ENCODE results near the gene FOXN3.

Gene FOXN3

DNA sequence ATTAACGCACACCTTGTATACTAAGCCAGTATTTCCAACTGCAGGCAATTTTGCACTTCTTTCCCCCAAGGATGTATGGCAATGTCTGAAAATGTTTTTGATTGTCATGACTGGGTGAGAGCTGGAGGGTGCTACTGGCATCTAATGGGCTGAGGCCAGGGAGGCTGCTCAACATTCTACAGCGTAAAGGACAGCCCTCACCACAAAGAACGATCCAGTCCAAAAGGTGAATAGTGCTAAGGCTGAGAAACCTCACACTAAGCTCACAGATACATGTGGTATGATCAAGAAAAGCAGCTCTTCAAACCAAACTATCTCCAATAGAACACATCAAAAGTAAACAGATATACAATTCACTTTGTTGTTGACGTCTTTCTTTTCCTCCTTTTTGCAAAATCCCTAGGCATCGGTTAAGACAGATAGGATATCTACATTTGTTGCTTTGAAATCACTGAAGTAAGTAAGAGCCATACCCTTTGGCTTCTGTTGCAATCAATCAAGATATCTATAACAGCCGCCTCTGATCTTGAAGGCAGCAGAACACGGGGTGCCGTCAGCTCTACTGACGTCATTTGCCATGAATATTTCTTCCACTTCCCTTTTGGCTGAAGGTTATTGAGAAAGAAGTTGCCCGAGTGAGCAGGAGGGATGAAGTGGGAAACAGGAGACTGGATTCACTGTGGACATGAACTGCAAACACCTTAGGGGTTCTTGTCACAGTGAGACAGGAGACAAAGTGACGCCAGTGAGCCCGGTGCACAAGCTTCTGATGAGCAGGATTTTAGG is 218.3 kb downstream of the FOXN3 start:
- DNase-seq = peak; percentile 25
- in situ Hi-C loops (cut with MboI; ENCODE audit: low pct_unique_long_range_greater_than_20kb, low sequenced_read_pairs) = no loop called here

DNA sequence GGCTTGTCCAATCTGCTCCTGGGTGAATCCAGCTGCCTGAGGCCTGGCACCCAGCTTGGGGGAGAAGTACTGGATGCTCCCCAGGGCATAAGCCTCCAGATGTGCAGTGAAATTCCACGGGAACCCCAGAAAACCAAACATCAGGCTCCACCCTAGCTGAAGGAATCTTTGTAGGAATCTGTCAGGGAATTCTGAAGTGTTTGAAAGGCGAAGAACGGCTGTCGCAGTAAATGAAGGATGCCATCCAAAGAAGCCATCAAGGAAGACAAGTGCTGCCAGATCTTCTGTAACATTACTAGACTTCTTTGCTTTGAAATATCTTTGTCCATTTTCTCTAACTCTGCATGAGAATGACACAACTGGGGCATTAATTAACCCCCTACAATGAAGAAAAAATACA is 219.4 kb downstream of the FOXN3 start:
- DNase-seq = no peak
- in situ Hi-C loops (cut with MboI; ENCODE audit: low pct_unique_long_range_greater_than_20kb, low sequenced_read_pairs) = no loop called here

DNA sequence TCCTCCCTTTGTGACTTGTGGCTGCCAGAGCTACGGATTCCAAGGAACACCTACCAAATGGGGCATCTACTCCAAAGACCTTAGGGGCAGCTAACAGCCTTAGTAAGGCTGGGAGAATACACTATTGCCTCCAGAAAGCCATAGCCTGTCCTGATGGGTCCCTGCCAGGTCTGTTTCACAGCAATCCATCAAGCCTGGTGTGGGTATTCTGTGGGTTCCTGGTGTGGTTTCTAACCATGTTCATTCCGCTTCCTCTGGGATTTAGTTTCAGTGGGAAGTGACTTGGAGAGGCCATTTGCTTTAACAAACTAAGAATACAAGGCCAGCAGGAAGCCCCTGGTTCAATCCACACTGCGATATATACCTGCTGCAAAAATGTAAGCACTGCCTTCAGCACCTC is 220.5 kb downstream of the FOXN3 start:
- in situ Hi-C loops (cut with MboI; ENCODE audit: low pct_unique_long_range_greater_than_20kb, low sequenced_read_pairs) = no loop called here
- no peak for DNase-seq

DNA sequence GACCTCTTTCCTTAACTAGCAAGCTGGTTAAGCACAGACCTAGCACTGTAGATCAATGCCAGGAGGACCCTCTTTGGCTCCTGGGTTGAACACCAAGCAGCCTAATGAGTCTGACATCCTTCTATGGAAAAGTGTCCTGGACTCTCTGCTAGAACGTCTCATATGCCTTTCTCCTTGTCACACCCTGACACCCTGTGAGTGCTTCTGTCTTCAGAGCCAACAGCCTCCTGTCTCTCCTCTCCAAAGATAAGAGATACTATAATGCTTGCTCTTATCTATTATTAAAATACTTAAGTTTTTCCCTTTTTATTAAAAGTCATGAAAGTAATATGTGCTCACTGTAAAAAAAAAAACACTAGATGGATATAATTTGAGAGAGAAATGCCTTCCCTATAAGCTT is 222.7 kb downstream of the FOXN3 start:
- DNase-seq = no peak
- in situ Hi-C loops (cut with MboI; ENCODE audit: low pct_unique_long_range_greater_than_20kb, low sequenced_read_pairs) = no loop called here

DNA sequence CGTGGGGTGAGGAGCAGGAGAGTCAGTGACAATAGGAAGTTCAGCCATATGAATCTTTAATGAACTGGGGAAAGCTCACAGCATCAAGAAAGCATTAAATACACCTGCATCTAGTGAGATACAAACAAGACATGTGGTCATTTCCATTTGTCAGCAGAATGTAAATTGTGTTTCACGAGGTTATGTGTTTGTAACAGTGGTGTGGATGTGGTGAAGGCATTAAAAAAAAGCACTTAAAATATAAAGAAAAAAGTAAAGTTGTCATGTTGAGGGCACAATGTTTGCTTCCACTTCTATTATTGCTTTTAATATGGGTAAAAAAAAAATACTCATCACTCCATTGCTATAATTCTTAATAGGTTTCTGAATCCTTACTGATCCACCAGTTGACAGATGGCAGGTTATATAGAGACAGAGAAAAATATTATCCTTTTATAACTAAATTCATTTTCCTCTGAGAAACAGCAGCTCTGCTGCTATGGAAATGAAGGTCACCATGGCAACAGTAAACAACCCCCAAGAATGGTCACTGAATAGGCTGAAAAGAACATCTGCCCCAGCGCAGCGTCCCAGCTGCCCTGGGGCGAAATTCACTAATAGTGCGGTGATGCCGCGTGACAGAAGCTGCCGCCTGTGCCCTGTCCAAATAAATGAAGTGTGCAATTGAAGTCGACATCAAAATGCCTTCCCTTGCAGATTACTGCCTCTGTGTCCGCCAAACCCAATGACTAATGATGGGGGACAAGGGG is 226.1 kb downstream of the FOXN3 start:
- in situ Hi-C loops (cut with MboI; ENCODE audit: low pct_unique_long_range_greater_than_20kb, low sequenced_read_pairs) = no loop called here
- no peak for DNase-seq

DNA sequence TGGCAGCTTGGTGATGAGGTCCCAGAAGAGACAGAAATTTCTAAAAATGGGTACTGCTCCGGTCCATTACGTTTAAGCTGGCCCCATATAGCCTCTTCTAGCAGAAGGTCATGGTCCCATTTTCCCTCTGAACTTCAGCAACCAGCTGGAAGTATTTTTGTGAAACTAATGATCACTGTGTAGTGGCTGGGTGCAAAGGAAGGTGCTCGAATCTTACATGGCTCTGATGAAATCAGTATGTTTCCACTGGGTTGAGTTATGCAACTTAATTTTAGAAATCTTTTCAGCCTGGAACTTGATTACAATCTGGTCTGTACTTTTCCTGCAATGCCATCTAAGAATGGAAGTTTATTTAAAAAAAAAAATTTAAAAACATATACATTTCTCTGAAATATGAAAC is 228.5 kb downstream of the FOXN3 start:
- no peak for DNase-seq
- in situ Hi-C loops (cut with MboI; ENCODE audit: low pct_unique_long_range_greater_than_20kb, low sequenced_read_pairs) = no loop called here

DNA sequence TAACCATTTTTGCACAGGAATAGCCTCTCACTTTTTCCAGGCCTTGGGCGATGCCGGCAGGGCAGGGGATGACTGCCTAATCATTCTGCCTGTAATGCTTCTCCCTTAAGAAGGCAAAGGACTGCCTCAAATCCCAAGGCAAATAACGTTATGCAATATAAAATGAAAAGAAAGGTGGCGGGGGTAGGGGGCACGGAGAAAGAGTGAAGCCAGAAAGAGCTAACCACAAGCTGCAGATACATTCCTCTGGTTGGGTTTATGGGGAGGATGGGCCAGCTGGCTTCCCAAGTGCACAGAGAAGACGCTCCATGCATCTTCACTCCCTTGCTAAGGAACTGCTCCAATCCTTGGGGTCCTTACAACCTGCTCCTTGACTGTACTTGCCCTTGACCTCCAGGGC is 229.5 kb downstream of the FOXN3 start:
- in situ Hi-C loops (cut with MboI; ENCODE audit: low pct_unique_long_range_greater_than_20kb, low sequenced_read_pairs) = no loop called here
- no peak for DNase-seq

DNA sequence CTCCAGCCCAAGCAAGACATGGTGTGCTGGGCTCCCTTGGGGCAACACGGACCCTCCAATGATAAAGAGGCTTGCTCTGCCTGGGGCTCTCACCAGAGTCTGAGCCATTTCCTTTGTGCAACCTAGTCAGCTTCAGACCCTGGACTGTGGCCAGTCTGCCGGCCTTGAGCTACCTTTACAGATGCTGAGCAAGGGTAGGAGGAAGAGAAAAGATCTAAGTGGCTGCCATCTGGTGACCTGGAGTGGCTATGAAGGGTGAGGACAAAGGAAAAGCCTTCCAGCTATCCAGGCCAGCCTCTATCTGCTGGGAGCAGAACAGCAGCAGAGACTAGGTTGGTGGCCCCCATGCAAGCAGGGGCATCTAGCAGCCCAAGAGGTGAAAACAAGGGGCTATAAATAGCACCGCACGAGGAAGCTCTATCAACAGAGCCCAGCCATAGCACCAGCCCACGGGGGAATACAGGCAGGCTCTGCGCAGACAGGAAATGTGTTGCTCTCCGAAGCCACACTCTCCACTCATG is 230.1 kb downstream of the FOXN3 start:
- DNase-seq = peak; percentile 45
- in situ Hi-C loops (cut with MboI; ENCODE audit: low pct_unique_long_range_greater_than_20kb, low sequenced_read_pairs) = no loop called here

DNA sequence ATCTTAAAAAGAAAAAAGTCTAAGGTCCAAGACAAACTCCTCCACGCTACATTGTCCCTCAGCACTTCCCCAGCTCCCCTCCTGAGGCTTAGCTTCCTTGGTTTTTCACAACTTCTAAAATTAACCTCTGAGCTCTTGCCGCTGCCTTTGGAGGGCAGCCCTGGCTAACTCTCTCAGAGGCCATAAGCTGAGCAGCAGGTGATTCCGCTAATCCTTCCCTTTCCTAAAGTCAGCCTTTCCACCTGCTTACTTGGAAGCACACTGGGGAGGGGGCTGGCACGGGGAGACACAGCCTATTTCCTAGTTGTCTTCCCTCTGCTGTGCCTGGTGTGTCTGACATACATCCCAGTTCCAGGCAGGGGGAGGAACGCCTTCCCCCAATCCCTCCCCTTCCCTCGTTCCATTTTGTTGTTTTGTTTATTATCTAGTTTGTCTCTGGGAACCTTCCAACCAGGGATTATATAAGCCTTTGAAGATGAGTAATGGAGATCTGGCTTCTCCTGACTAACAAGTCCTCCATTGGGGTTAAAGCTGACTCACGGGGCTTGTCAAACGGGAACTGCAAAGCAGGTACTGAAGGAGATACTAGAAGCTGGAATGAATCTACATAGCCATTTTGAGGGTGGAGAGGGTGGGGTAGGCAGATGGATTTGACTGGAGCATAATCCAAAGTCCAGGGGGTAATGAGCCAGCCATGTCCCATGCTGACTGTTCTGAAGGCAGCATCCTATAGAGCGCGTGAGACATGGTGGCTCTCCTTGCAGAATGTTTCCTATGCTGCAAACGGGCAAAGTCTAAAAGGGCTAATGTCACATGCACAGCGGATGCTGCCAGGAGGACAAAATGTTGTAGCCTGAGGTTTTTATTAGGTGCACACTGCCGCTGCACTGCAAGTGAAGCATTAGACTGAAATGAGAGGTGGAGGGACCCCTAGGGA is 230.8 kb downstream of the FOXN3 start:
- DNase-seq = no peak
- in situ Hi-C loops (cut with MboI; ENCODE audit: low pct_unique_long_range_greater_than_20kb, low sequenced_read_pairs) = no loop called here

DNA sequence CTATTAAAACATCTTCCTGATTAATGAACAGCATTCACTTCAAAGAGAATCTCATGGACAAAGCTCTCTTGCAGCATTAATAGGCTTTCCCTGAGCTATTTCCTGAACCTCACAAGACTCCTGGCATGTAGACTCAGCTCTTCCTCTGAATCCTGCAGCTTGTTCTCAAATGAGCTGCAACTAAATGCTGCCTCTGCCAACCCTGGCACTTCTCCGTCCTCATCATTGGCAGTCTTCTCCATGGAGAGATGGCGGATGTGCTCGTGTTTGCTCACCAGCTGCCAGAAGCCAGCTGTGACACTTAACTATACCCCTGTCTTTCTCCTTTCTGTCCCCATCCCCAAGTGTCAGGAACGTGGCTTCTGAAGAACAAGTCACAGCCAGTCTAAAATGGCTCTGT is 232.1 kb downstream of the FOXN3 start:
- DNase-seq = no peak
- in situ Hi-C loops (cut with MboI; ENCODE audit: low pct_unique_long_range_greater_than_20kb, low sequenced_read_pairs) = no loop called here

DNA sequence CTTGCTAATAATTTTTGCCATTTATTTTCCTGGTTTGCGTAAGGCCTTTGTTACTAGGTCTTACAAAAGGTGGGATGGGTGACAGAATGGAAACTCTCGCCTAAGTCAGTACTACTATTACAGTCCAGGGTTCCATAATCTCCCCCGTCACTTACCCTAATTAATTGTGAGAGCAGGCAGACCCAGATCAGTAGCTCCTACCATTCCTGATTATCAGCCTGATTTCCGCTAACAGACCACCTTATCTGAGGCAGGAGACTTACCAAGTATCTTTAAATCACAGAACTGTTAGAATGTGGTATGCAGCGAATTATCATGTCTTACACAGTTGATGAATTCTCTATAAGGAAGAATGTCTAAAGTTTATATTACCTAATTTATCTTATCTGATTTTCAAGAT is 234.7 kb downstream of the FOXN3 start:
- no peak for DNase-seq
- in situ Hi-C loops (cut with MboI; ENCODE audit: low pct_unique_long_range_greater_than_20kb, low sequenced_read_pairs) = no loop called here

DNA sequence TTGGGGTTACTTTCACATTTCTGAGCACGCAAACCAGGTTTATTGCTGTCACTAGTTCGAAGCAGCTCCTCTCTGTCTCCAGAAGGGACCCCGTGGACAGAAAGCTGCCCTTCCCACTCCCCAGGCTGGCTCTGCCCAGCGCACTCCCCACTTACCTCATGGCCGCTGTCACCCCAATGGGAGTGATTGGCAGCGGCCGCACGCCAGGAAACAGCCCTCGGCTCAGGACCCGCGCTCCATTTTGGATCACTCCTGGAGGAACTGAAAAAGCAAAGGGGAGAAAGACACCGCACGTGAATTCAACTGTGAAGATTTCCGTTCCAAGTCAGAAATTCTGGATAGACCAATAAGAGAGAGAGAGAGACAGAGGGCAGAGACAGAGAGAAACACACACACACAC is 236.5 kb downstream of the FOXN3 start:
- no peak for DNase-seq
- in situ Hi-C loops (cut with MboI; ENCODE audit: low pct_unique_long_range_greater_than_20kb, low sequenced_read_pairs) = no loop called here

DNA sequence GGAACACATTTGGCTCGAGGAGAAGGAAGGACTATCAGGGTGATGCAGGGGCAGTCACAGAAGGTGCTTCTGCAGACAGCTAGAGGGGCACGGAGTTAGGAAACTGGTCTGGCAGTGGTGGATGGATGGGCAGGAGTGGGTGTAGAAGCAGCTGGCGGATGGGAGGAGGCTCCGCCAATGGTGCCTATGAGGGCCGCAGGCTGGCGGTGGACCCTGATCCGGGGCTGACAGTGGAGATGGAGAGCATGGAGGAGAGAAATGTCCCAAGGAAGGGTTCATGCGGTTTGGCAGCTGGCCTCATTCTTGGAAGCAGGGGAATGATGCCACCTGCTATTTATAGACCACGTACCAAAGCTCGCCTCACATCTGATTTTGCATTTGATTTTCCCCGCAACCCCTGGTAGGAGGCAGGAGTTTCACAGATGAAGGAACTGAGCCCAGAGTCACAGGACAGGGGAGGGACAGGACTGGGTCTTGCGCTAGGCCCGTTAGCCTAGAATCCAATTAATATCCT is 237.1 kb downstream of the FOXN3 start:
- in situ Hi-C loops (cut with MboI; ENCODE audit: low pct_unique_long_range_greater_than_20kb, low sequenced_read_pairs) = no loop called here
- no peak for DNase-seq

DNA sequence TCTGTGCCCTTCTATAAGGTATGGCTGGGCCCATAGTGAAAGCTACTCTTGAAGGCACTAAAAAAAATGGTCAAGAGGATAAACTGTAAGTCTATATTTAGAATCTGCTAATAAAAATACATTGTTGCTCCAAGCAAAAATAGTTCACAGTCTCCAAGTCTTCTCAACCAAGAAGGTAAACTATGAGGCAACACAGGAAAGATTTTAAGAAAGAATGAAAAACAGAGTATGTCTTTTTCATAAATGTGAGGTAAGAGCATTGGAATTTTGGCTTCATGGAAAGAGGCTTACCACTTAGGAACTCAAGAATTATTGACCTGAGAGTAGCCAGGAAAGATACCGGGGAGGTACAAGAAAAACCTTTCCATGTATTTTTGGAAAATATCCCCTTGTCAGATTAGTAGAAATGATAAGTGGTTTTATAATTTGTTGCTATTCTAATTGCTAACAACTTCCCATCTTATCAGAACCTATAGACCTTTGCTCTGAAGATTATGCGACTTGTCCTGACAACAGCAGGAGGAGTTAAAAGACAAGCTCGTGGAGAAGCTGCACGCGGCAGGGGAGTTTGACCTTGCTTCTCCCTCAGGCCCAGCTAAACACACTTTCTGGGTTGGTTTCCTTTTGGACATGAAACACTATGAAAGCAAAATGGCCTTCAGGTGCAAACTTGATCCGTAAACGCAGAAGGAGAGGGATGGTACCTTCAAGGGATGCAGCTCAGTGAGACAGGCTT is 238.1 kb downstream of the FOXN3 start:
- no peak for DNase-seq
- in situ Hi-C loops (cut with MboI; ENCODE audit: low pct_unique_long_range_greater_than_20kb, low sequenced_read_pairs) = no loop called here

DNA sequence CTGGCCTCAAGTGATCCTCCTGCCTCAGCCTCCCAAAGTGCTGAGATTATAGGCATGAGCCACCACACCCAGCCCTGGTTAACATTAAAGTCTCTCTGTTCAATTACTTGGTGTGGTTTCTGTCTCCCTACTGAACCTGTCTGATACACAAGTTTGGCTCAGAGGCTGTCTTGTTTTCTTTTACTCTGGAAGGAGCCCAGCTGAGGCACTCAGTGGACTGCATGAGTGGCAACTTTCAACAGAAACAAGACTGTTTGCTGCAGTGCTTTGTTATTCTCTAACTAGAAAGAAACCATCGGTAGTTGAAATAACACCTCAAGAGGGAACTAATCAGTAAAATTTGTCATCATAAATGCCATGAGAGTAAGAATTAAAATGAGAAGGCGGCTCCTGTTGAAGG is 238.7 kb downstream of the FOXN3 start:
- in situ Hi-C loops (cut with MboI; ENCODE audit: low pct_unique_long_range_greater_than_20kb, low sequenced_read_pairs) = no loop called here

DNA sequence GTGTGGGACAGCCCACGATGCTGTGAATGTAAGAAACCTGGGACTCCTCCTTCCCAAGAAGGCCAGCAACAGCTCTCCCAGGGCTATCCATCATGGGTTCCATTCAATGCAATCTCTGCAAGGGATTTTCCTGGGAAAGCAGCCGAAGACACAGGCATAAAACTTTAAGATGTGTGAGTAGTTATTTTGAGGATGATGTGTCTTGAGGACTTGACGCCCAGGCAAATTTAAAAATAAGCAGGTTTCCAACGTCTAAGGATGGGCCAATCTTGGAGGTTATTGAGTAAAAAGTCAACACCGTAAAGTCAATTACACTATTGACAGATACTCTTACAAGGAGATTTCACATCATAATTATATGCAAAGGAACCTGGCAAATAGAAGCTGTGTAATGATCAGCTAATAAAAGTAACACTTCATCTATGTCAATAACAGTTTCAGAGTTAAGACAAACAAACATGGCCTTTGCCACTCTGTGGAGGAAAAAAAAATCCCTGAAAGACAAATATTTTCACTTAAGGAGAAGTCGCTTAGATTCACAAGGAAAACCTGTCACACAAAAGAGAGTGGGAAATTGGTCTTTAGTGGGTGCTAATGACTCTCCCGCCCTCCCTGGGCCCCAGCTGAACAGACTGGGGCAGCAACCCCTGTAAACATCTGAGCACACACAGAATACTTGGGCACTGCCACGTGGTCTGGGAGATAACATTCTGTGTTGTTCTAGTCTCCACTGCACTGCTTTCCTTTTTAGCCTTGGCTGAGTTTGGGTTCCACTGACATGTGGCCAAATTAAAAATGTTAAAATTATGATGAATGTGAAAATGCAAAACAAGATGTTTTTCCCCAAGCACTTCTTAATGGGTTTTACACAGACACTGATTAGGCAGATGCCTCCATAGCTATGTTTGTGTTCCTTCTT is 240.9 kb downstream of the FOXN3 start:
- no peak for DNase-seq
- in situ Hi-C loops (cut with MboI; ENCODE audit: low pct_unique_long_range_greater_than_20kb, low sequenced_read_pairs) = no loop called here

More for the DNA sequence above, 238.7 kb downstream of the FOXN3 start:
- DNase-seq = no peak

DNA sequence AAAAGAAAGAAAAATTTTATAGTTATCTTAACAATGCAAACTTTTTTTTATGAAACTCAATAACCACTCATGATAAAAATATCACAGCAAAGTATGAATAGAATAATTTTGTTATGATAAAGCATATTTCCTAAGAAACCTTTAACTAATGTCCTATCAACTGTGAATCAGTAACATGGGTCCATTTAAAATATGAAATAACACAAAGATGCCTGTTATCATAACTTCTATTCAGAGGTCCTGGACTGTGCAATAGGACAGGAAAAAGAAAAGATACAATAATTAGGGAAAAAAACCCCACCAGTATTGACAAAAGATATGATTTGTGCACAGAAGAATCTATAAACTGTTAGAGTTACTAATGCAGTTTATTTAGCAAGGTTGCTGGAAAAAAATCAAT is 245.4 kb downstream of the FOXN3 start:
- in situ Hi-C loops (cut with MboI; ENCODE audit: low pct_unique_long_range_greater_than_20kb, low sequenced_read_pairs) = no loop called here
- no peak for DNase-seq

DNA sequence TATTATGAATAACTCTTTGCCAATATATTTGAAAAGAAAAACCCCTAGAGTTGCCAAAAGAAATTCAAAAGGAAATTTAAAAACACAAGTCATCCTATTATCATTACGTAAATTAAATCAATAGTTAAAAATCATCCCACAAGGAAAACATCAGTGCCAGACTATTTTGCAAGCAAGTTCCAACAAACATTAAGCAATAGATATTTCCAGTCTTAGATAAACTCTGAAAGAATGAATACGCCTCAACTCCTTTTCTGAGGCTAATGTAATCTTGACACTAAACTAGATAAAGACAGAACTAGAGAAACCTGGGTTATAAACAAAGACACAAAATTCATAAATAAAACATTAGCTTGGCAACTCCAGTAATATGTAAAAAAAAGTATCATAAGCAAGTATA is 245.9 kb downstream of the FOXN3 start:
- in situ Hi-C loops (cut with MboI; ENCODE audit: low pct_unique_long_range_greater_than_20kb, low sequenced_read_pairs) = no loop called here

More for the DNA sequence above, 245.9 kb downstream of the FOXN3 start:
- DNase-seq = no peak

Measured in KBM-7 (cell line).